ENCODE data around the gene SLC6A12. TPM values are rescaled to one million over a fixed set of nuclear protein-coding genes. Genes with fewer than 3 reads are reported as not detected.

SLC6A12 gene
- total RNA-seq, 4 donors from 2014 or later, result 0.28 to 2.4 TPM; not detected in 2

- intact Hi-C loops (cut with DNase I; ENCODE audit: low total_unique reads), result no loop called here
- H3K36me3 ChIP-seq, result no peaks in the 10 kb centered on the region
- H3K27me3 ChIP-seq, result no peaks in the 10 kb centered on the region
- no peaks in the 10 kb centered on the region for H3K4me1 ChIP-seq
- no peak for DNase-seq
- no peak overlapping the region for H3K27ac ChIP-seq
- H3K9me3 ChIP-seq, result no peaks in the 10 kb centered on the region
- no peak for TF ChIP-seq POLR2A (IDR thresholded peaks at IDR 0.05)
- no peak for TF ChIP-seq CTCF (IDR thresholded peaks at IDR 0.05)
- no peak overlapping the region for H3K4me3 ChIP-seq
Measured at GRCh38 chr12:156945-157344, 57.0 kb downstream of the SLC6A12 start.

GRCh38 chr12:155646-156045, 58.3 kb downstream of the SLC6A12 start:
- Histone ChIP-seq H3K9me3 (no peaks in the 10 kb centered on the region), H3K36me3 (no peaks in the 10 kb centered on the region), H3K4me1 (no peaks in the 10 kb centered on the region), H3K27me3 (no peaks in the 10 kb centered on the region), H3K27ac (no peak overlapping the region), H3K4me3 (no peak overlapping the region)
- TF ChIP-seq POLR2A (IDR thresholded peaks at IDR 0.05) (no peak), CTCF (IDR thresholded peaks at IDR 0.05) (no peak)
- no peak for DNase-seq
- intact Hi-C loops (cut with DNase I; ENCODE audit: low total_unique reads), result no loop called here

- Histone ChIP-seq H3K27me3 (no peaks in the 10 kb centered on the region), H3K4me1 (no peaks in the 10 kb centered on the region), H3K36me3 (no peaks in the 10 kb centered on the region), H3K4me3 (no peak overlapping the region), H3K9me3 (no peaks in the 10 kb centered on the region), H3K27ac (no peak overlapping the region)
- TF ChIP-seq CTCF (IDR thresholded peaks at IDR 0.05) (no peak), POLR2A (IDR thresholded peaks at IDR 0.05) (no peak)
- intact Hi-C loops (cut with DNase I; ENCODE audit: low total_unique reads), result no loop called here
- no peak for DNase-seq
Measured at GRCh38 chr12:155006-155405, 59.0 kb downstream of the SLC6A12 start.

- no peaks in the 10 kb centered on the region for H3K27me3 ChIP-seq
- no peak for TF ChIP-seq CTCF (IDR thresholded peaks at IDR 0.05)
- TF ChIP-seq POLR2A (IDR thresholded peaks at IDR 0.05), result no peak
- no peak overlapping the region for H3K27ac ChIP-seq
- H3K4me3 ChIP-seq, result no peak overlapping the region
- no peaks in the 10 kb centered on the region for H3K36me3 ChIP-seq
- no peak for DNase-seq
- H3K4me1 ChIP-seq, result no peaks in the 10 kb centered on the region
- intact Hi-C loops (cut with DNase I; ENCODE audit: low total_unique reads), result no loop called here
- H3K9me3 ChIP-seq, result no peaks in the 10 kb centered on the region
Measured at GRCh38 chr12:154058-154457, 59.9 kb downstream of the SLC6A12 start.

- H3K27ac ChIP-seq, result no peak overlapping the region
- H3K9me3 ChIP-seq, result no peaks in the 10 kb centered on the region
- DNase-seq, result no peak
- H3K4me3 ChIP-seq, result no peak overlapping the region
- intact Hi-C loops (cut with DNase I; ENCODE audit: low total_unique reads), result no loop called here
- H3K36me3 ChIP-seq, result no peaks in the 10 kb centered on the region
- no peaks in the 10 kb centered on the region for H3K27me3 ChIP-seq
- H3K4me1 ChIP-seq, result no peaks in the 10 kb centered on the region
- TF ChIP-seq POLR2A (IDR thresholded peaks at IDR 0.05), result no peak
- TF ChIP-seq CTCF (IDR thresholded peaks at IDR 0.05), result peak; percentile 13 to 30 (median 23)
Measured at GRCh38 chr12:153080-153746, 60.7 kb downstream of the SLC6A12 start.

All from uterus (tissue), 4 donors.